Measurements from ENCODE around the gene APBA1.

The APBA1 gene

GRCh38 chr9:69483886-69484422 is 188.2 kb downstream of the APBA1 start:
- no peak for DNase-seq (ENCODE audit: low read depth in 2 of 3, low spot score in 2 of 3)

DNA sequence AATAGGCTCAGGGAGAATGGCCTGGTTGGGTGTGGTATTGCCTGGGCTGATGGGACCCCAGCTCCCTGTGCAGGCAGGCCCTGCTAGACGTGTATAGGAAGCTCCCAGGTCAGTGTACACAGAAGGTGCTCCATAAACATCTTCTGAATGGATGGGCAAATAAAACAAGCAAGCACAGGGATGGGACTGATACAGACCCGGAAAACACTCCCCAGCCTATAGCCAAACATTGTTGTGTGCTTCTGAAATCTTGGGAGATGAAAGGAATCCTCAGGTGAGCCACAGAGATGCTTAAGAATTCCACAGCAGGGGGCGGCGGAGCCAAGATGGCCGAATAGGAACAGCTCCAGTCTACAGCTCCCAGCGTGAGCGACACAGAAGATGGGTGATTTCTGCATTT is 195.4 kb downstream of the APBA1 start:
- DNase-seq (ENCODE audit: low read depth in 2 of 3, low spot score in 2 of 3), result no peak

DNA sequence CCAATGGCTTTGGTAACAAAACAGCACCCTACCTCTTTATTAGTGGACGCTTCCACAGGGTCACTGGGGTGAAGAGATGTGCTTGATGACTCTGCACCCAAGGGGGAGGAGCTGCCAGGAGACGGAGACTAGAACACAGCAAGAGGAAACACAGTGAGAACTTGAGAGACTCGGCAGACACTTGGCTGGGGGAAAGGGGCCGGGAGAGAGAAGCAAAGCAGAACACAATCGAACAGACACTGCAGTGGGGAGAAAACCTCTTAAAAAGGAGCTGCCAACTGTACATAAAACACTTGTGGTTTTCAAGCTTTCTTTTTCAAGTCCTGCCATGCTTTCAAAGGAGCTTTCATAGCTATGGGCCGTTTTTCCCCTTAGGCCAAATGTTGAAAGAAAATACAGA is 196.2 kb downstream of the APBA1 start:
- DNase-seq (ENCODE audit: low read depth in 2 of 3, low spot score in 2 of 3), result no peak

- no peak for DNase-seq (ENCODE audit: low read depth in 2 of 3, low spot score in 2 of 3)
Measured at GRCh38 chr9:69474821-69475220, 197.3 kb downstream of the APBA1 start.

GRCh38 chr9:69472101-69472620 is 200.0 kb downstream of the APBA1 start:
- DNase-seq (ENCODE audit: low read depth in 2 of 3, low spot score in 2 of 3), result no peak

GRCh38 chr9:69471433-69471832 is 200.7 kb downstream of the APBA1 start:
- DNase-seq (ENCODE audit: low read depth in 2 of 3, low spot score in 2 of 3), result no peak

DNA sequence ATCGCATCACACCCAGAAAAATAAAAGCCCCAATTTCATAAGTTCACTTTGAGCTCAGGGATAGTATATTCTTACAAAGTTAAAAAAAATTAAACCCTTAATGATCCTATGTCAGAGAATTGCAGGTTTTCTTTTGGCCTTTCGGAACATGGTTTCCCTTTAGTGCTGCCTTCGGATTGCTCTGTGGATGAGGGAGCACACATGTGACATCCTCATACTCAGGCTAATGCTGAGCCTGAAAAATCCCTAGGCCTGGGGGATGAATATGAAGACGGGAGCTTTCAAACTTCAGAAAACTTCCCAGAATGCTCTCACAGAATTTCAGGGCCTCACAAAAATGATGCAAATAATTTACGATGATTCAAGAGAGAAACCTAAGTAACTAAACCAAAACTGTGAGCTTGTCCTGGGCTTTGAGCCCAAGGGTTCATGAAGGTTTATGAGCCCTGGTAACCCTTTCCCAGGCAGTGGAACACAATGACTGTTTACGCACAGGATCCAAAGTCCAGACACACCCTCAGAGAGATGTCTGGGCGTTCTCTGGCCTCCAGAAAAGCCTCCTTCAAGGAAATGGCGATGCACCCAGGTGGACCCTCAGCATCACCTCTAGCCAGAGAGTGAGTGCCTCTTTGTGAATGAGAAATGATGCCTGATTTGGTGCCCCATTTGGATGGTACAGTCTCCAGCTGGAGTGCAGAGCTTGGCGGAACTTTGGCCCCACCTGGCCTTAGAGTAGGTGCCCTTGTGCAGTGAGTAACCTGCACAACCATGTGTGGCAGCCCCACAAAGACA is 201.8 kb downstream of the APBA1 start:
- DNase-seq (ENCODE audit: low read depth in 2 of 3, low spot score in 2 of 3), result no peak

- DNase-seq (ENCODE audit: low read depth in 2 of 3, low spot score in 2 of 3), result no peak
Measured at GRCh38 chr9:69469136-69469535, 203.0 kb downstream of the APBA1 start.

DNA sequence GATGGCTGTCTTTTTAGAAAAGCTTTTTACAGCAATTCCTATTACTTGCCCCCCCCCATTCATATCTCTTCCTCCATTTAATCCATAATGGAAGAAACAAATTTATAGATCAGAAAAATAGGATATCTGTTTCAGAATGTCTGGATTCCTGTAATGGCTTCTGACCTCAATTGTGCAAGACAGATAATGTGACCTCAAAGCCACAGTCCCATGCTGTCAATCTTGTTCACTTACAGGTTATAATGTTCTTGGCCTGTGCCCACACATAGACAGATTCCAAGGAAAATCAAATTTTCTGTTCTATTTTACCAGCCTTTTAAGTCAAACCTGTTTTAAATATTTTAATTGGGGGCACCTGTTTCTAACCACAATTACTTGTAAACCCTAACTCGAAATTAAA is 203.8 kb downstream of the APBA1 start:
- DNase-seq (ENCODE audit: low read depth in 2 of 3, low spot score in 2 of 3), result no peak

- no peak for DNase-seq (ENCODE audit: low read depth in 2 of 3, low spot score in 2 of 3)
Measured at GRCh38 chr9:69466151-69466550, 206.0 kb downstream of the APBA1 start.

- DNase-seq (ENCODE audit: low read depth in 2 of 3, low spot score in 2 of 3), result no peak
Measured at GRCh38 chr9:69465473-69465872, 206.7 kb downstream of the APBA1 start.

DNA sequence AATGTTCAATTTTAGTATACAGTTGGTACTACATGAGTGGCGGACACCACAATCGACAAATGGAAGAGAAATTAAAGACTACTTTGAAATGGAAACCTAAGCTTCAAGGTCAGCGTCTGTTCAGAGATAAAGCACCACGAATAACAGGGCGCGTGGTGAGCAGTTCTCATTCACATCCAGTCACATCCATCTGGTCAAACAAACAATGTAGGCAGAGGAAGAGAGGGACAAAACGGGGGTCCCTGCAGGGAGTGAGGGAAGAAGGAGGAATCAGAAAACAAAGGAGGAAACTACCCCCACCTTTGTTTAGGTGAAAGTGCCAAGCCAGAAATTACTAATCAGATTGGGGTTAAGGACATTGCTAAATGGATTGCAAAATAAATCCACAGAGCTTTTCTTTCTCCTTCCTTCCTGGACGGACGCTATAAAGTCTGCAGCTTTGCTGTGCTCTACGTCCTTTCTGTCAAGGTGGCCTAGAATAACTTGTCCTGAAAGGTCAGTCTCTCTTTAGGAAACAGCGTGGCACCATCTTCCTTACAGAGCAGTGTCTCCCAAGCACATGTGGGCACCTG is 208.6 kb downstream of the APBA1 start:
- no peak for DNase-seq (ENCODE audit: low read depth in 2 of 3, low spot score in 2 of 3)

DNA sequence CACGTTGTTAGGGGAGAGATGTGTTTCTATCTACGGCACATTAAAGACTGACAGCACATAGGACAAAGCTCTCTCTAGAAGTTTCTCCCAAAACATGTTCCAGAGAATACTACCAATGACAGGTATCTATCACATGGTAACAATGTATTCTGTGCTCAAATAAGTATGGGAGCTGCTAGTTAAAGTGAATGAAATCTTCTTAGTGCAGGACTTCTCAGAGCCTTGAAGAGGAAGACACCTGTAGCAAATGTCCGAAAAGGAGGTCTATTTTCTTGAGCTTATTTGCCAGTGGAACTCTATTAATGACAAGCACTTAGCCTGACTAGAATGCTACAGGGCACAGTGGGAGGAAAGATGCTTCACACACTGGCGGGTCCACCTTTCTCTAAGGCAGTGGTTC is 209.8 kb downstream of the APBA1 start:
- no peak for DNase-seq (ENCODE audit: low read depth in 2 of 3, low spot score in 2 of 3)

- DNase-seq (ENCODE audit: low read depth in 2 of 3, low spot score in 2 of 3), result no peak
Measured at GRCh38 chr9:69461103-69461887, 210.9 kb downstream of the APBA1 start.

DNA sequence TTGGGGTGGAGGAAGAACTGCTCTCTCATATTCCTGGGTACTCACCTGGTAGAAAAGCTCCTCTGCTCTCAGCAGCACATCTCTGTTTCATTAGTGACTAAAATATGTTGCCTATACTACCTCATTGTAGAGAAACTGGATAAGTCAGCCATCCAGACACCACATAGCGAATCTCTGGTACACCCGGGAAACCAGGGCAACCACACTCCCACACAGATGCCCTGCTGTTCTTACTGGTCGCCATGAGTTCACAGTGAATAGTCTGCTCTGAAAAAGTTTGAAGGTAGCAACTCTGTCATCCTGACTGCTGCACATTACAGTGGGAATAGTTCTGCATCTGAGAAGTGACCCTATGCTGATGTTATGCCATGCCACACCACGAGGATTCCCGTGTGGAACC is 212.2 kb downstream of the APBA1 start:
- DNase-seq (ENCODE audit: low read depth in 2 of 3, low spot score in 2 of 3), result no peak

GRCh38 chr9:69458176-69458575 is 214.0 kb downstream of the APBA1 start:
- DNase-seq (ENCODE audit: low read depth in 2 of 3, low spot score in 2 of 3), result no peak

- DNase-seq (ENCODE audit: low read depth in 2 of 3, low spot score in 2 of 3), result no peak
Measured at GRCh38 chr9:69456201-69456600, 216.0 kb downstream of the APBA1 start.

GRCh38 chr9:69455311-69455710 is 216.9 kb downstream of the APBA1 start:
- no peak for DNase-seq (ENCODE audit: low read depth in 2 of 3, low spot score in 2 of 3)

- DNase-seq (ENCODE audit: low read depth in 2 of 3, low spot score in 2 of 3), result no peak
Measured at GRCh38 chr9:69454321-69454720, 217.8 kb downstream of the APBA1 start.

- DNase-seq (ENCODE audit: low read depth in 2 of 3, low spot score in 2 of 3), result no peak
Measured at GRCh38 chr9:69453746-69454145, 218.4 kb downstream of the APBA1 start.

DNA sequence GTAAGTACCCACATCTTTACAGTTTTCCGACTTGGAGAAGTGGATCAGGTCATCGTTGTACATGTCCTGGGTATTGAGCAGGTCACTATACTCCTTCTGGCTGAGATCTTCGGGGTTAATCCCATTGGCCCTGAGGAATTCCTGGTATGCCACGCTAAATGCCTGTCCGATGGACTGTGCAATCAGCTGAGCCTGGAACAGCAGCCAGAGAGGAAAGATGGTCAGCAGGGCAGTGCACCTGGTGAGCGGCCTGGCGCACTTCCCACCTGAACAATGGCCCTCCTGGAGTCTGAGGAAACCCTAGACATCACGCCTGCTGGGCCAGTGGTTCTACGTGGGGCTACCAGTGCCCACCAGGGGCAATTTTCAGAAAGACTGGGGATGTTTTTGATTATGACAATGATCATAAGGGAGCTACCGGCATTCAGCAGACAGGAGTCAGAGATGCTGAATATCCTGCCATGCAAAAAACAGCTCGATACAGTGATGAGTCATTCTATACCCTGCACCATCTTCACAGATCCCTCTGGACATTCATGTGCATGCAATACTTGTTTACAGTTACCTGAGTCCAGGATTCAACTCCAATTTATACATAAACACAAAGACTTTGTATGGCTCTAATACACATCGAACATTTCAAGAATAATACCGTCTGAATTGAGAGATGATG is 219.9 kb downstream of the APBA1 start:
- no peak for DNase-seq (ENCODE audit: low read depth in 2 of 3, low spot score in 2 of 3)

All from activated CD8-positive, alpha-beta memory T cell treated with anti-CD3 and anti-CD28 coated beads for 48 hours (primary cell).